Esophagus (tissue), 2 donors: ENCODE measurements around the gene FREY1. TPM values are rescaled to one million over a fixed set of nuclear protein-coding genes. Genes with fewer than 3 reads are reported as not detected.

Experiments used
- H3K27ac ChIP-seq, 2 donors: one replicate each; pipeline ENCODE4 v1.5.1; 2013; ENCODE audit warnings: low read depth in 2 of 2, mild to moderate bottlenecking in 2 of 2, inconsistent platforms in 1 of 2, low read length in 1 of 2, moderate library complexity in 1 of 2
- H3K27me3 ChIP-seq, 2 donors: one replicate each; pipeline ENCODE4 v1.6.1; 2013; ENCODE audit warnings: low read length in 2 of 2, control low read depth in 1 of 2, mild to moderate bottlenecking in 1 of 2; ENCODE audit not compliant: insufficient read depth in 2 of 2, control insufficient read depth in 1 of 2
- H3K36me3 ChIP-seq, 2 donors: one replicate each; pipeline ENCODE4 v1.6.1; 2013; ENCODE audit warnings: low read length in 1 of 2; ENCODE audit not compliant: control insufficient read depth in 2 of 2, insufficient read depth in 2 of 2
- H3K4me1 ChIP-seq, 2 donors: one replicate each; pipeline ENCODE4 v1.6.1; 2013; ENCODE audit warnings: low read length in 1 of 2; ENCODE audit not compliant: control insufficient read depth in 2 of 2, insufficient read depth in 2 of 2
- H3K4me3 ChIP-seq, 2 donors: one replicate each; pipeline ENCODE4 v1.5.1; 2013; ENCODE audit warnings: low read length in 2 of 2, mild to moderate bottlenecking in 2 of 2, low read depth in 1 of 2, moderate library complexity in 1 of 2
- H3K9me3 ChIP-seq, 2 donors: one replicate each; pipeline ENCODE4 v1.6.1; 2013; ENCODE audit warnings: mild to moderate bottlenecking in 2 of 2, low read depth in 1 of 2, low read length in 1 of 2, moderate library complexity in 1 of 2; ENCODE audit not compliant: control insufficient read depth in 2 of 2, insufficient read depth in 1 of 2
- WGBS, 2 donors: extraction: QIAGEN DNeasy Blood & Tissue Kit; methylation state at CpG; one replicate each; pipeline ENCODE4 v1.1.7; 2013; 5-methylcytosine and 5-hydroxymethylcytosine counted together
- polyA plus RNA-seq, 2 donors: library from polyadenylated mRNA; stranded (reverse); fragments of 200-250 nt; gene quantifications; one replicate each; pipeline ENCODE4 v1.2.3, GENCODE V29; 2013
- donor health status: healthy with polysubstance abuse.
- donor health status: Bipolar disorder and iron deficiency.

Gene FREY1
- polyA plus RNA-seq, 2 donors, result 0.16 to 0.49 TPM

DNA sequence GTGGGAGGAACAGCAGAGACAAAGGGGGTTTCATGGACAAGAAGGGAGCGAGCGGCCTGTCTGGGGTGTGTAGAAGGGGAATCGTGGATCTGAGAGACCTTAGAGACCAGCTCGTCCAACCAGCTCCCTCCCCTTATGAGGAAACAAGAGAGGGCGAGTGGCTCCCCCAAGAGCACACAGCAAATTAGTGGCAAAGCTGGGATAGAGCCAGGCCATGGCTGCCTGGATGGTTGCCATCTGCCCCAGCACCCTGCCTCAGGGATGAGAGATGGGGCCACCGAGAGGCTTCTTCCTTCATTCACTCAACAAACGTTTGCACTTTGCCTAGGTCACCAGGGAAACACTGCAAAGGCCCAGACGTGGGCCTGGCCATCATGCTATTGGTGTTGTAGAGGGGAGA, 17.5 kb downstream of the FREY1 start:
- no peaks in the 10 kb centered on the region for H3K27me3 ChIP-seq
- H3K4me1 ChIP-seq, result peaks cover 6 to 8% of the 10 kb centered on the region in 2 donors
- H3K4me3 ChIP-seq, result no peak overlapping the region
- H3K9me3 ChIP-seq, result no peaks in the 10 kb centered on the region
- H3K36me3 ChIP-seq, result no peaks in the 10 kb centered on the region
- H3K27ac ChIP-seq, result no peak overlapping the region
- 80 to 89% methylated on average over 8 of the region's 8 CpGs for whole genome bisulfite sequencing, 2 donors

GRCh38 chr11:45887587-45887986, 19.5 kb downstream of the FREY1 start:
- 89% methylated on average over 10 of the region's 10 CpGs for WGBS, 2 donors
- no peaks in the 10 kb centered on the region for H3K27me3 ChIP-seq
- no peaks in the 10 kb centered on the region for H3K9me3 ChIP-seq
- no peak overlapping the region for H3K4me3 ChIP-seq
- peaks cover 0 to 2% of the 10 kb centered on the region in 2 donors for H3K36me3 ChIP-seq
- H3K27ac ChIP-seq, result no peak overlapping the region
- H3K4me1 ChIP-seq, result peaks cover 6 to 8% of the 10 kb centered on the region in 2 donors

GRCh38 chr11:45886816-45887520, 20.1 kb downstream of the FREY1 start:
- WGBS, 2 donors, result 86 to 97% methylated on average over 4 of the region's 4 CpGs

GRCh38 chr11:45885921-45886721, 20.9 kb downstream of the FREY1 start:
- H3K36me3 ChIP-seq, result peaks cover 7 to 15% of the 10 kb centered on the region in 2 donors
- H3K4me1 ChIP-seq, result peaks cover 6 to 8% of the 10 kb centered on the region in 2 donors
- WGBS, 2 donors, result 17 to 19% methylated on average over 43 of the region's 43 CpGs
- no peaks in the 10 kb centered on the region for H3K9me3 ChIP-seq
- H3K27me3 ChIP-seq, result no peaks in the 10 kb centered on the region
- H3K27ac ChIP-seq, result no peak overlapping the region
- H3K4me3 ChIP-seq, result peak overlapping the region; percentile 45 to 57

More at GRCh38 chr11:45886816-45887520, 20.1 kb downstream of the FREY1 start:
- Histone ChIP-seq H3K4me3 (no peak overlapping the region), H3K27me3 (no peaks in the 10 kb centered on the region), H3K4me1 (peaks cover 6 to 8% of the 10 kb centered on the region in 2 donors), H3K36me3 (peaks cover 0 to 7% of the 10 kb centered on the region in 2 donors), H3K9me3 (no peaks in the 10 kb centered on the region), H3K27ac (no peak overlapping the region)

GRCh38 chr11:45885274-45885920, 21.7 kb downstream of the FREY1 start, which contains the start of gene MAPK8IP1:
Gene MAPK8IP1, plus strand, starts transcription at chr11:45885651. Its CDS starts 170 bp downstream, at chr11:45885821.
- Histone ChIP-seq H3K27ac (no peak within 1 kb of the TSS), H3K36me3 (peaks cover 12 to 22% of the 10 kb centered on the region in 2 donors), H3K9me3 (no peaks in the 10 kb centered on the region), H3K27me3 (no peaks in the 10 kb centered on the region), H3K4me3 (peak within 1 kb of the TSS; percentile 45 to 57), H3K4me1 (peaks cover 6 to 8% of the 10 kb centered on the region in 2 donors)
- WGBS, 2 donors, result 2% methylated on average over 50 to 73 of the region's 73 CpGs

DNA sequence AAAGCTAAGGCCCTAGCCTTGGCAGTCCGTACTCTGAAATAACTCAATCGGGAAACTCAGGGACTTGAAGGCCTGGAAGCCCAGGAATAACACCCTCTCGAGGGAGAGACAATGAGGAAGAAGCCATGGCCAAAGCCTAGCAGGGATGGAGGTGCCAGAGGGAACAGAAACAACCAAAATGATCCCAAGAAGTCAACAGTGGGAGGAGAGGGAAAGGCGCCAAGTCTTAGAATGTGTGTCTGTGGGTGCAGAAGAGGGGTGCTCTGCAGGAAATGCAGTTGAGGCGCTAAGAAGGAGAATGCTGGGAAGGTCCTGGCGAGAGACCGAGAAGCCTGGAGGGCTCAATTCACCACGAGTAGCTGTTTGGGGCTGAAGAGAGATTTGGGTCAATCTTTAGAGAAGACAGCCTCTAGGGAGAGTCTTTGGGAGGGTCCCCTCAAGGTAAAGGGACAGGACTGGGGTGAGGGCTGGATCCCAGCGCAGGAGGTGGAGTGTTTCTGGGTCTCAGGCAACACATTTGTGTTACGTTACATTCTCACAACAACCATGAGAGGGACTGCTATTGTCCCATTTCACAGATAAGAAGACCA, 22.4 kb downstream of the FREY1 start:
- H3K9me3 ChIP-seq, result no peaks in the 10 kb centered on the region
- H3K36me3 ChIP-seq, result peaks cover 12 to 22% of the 10 kb centered on the region in 2 donors
- H3K27ac ChIP-seq, result no peak overlapping the region
- H3K4me3 ChIP-seq, result no peak overlapping the region
- WGBS, 2 donors, result 87 to 88% methylated on average over 10 of the region's 10 CpGs
- H3K4me1 ChIP-seq, result peaks cover 6 to 8% of the 10 kb centered on the region in 2 donors
- no peaks in the 10 kb centered on the region for H3K27me3 ChIP-seq

DNA sequence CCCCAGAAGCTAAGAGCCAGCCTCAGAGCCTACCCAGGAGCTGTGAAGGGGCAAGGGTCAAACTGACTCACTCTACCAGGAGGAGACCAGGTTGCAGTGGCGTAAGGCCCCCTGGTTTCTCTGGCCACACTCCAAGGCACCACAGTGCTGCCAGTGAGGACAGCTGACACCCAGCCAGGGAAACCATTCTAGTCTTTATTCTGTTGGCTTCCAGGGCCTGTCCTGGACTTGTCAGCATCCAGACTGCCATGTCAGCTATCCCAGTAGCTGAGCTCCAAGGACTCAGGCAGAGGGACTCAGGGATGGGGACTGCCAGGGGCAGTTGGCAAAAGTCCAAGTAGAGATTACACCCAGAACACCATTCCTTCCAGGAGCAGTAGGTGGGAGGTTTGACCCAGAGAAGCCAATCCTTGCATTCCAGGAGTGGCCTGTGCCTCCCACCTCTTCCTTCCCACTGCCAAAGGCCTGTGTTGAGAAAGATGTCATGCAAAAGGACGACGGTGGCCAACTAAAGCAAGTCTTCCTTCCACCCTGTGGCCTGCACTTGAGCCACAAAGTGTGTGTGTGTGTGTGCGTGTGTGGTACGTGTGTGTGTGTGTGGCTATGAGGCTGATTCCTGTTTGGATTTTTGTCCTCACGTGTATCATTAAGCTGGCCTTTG, 25.2 kb downstream of the FREY1 start:
- peaks cover 6 to 8% of the 10 kb centered on the region in 2 donors for H3K4me1 ChIP-seq
- 76 to 85% methylated on average over 6 of the region's 6 CpGs for WGBS, 2 donors
- H3K4me3 ChIP-seq, result no peak overlapping the region
- H3K9me3 ChIP-seq, result no peaks in the 10 kb centered on the region
- no peak overlapping the region for H3K27ac ChIP-seq
- peaks cover 12 to 25% of the 10 kb centered on the region in 2 donors for H3K36me3 ChIP-seq
- no peaks in the 10 kb centered on the region for H3K27me3 ChIP-seq

- WGBS, 2 donors, result 83% methylated on average over 15 of the region's 15 CpGs
- peaks cover 12 to 25% of the 10 kb centered on the region in 2 donors for H3K36me3 ChIP-seq
Observed at GRCh38 chr11:45880772-45881570, 26.1 kb downstream of the FREY1 start.

More at GRCh38 chr11:45880772-45881570, 26.1 kb downstream of the FREY1 start:
- H3K4me3 ChIP-seq, result no peak overlapping the region
- peaks cover 3 to 4% of the 10 kb centered on the region in 2 donors for H3K4me1 ChIP-seq
- no peaks in the 10 kb centered on the region for H3K9me3 ChIP-seq
- H3K27ac ChIP-seq, result no peak overlapping the region
- no peaks in the 10 kb centered on the region for H3K27me3 ChIP-seq
